Chondrocyte (in vitro differentiated cells): ENCODE results near the gene PLEKHG4. TPM values are rescaled to one million over a fixed set of nuclear protein-coding genes. Genes with fewer than 3 reads are reported as not detected.

Experiments
- DNase-seq: peaks from one replicate; pipeline ENCODE4 v3.0.0; 2021; ENCODE audit warnings: mixed read lengths, low spot score
- H3K27ac Mint-ChIP-seq: one replicate; pipeline ENCODE4 v1.8.0; 2021; ENCODE audit warnings: mild to moderate bottlenecking, moderate library complexity, mixed read lengths; ENCODE audit not compliant: unreplicated experiment
- H3K27me3 Mint-ChIP-seq: 2 replicates; pipeline ENCODE4 v1.8.0; 2021; ENCODE audit warnings: low read depth, mixed read lengths
- H3K36me3 Mint-ChIP-seq: 2 replicates; pipeline ENCODE4 v1.8.0; 2021; ENCODE audit warnings: low read depth, mixed read lengths
- H3K4me1 Mint-ChIP-seq: 2 replicates; pipeline ENCODE4 v1.8.0; 2021; ENCODE audit warnings: low read depth, mild to moderate bottlenecking, mixed read lengths
- H3K4me3 Mint-ChIP-seq: one replicate; pipeline ENCODE4 v1.8.0; 2021; ENCODE audit warnings: mild to moderate bottlenecking, moderate library complexity, mixed read lengths; ENCODE audit not compliant: unreplicated experiment
- H3K9me3 Mint-ChIP-seq: 2 replicates; pipeline ENCODE4 v1.8.0; 2021; ENCODE audit warnings: low read depth, mixed read lengths
- total RNA-seq: library from RNA; stranded (reverse); gene quantifications from 3 replicates; pipeline ENCODE4 v1.2.1, GENCODE V29; 2021
- TF ChIP-seq, protein P1 (sequence below): fragments of 200-600 bp; sonication (generic); IDR thresholded peaks from 2 replicates; pipeline ENCODE4 v1.5.0; 2021; ENCODE audit warnings: antibody characterized with exemption, mild to moderate bottlenecking, moderate library complexity

Gene PLEKHG4
- total RNA-seq, 1 donor from 2014 or later = 22.4 TPM

DNA sequence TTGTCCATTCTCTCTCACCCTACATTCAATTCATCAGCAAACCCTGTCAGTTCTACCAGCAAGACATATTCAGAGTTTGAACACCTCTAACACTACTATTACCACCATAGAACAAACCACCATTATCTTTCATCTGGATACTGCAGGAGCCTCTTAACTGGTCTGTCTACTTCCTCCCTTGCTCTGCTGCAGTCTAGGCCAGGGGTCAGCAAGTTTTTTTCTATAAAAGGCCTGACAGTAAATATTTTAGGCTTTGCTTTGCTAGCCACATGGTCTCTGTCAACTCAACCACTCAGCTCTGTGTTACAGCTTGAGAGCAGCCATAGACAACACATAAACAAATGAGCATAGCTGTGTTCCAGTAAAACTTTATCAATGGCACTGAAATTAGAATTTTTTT, 33.4 kb downstream of the PLEKHG4 start:
- Mint-ChIP-seq H3K36me3 (no peaks in the 10 kb centered on the region), H3K9me3 (no peaks in the 10 kb centered on the region), H3K27me3 (no peaks in the 10 kb centered on the region), H3K4me1 (peaks cover 20% of the 10 kb centered on the region), H3K27ac (peak overlapping the region; percentile 93), H3K4me3 (no peak overlapping the region)
- DNase-seq = no peak
- TF ChIP-seq, protein P1, sequence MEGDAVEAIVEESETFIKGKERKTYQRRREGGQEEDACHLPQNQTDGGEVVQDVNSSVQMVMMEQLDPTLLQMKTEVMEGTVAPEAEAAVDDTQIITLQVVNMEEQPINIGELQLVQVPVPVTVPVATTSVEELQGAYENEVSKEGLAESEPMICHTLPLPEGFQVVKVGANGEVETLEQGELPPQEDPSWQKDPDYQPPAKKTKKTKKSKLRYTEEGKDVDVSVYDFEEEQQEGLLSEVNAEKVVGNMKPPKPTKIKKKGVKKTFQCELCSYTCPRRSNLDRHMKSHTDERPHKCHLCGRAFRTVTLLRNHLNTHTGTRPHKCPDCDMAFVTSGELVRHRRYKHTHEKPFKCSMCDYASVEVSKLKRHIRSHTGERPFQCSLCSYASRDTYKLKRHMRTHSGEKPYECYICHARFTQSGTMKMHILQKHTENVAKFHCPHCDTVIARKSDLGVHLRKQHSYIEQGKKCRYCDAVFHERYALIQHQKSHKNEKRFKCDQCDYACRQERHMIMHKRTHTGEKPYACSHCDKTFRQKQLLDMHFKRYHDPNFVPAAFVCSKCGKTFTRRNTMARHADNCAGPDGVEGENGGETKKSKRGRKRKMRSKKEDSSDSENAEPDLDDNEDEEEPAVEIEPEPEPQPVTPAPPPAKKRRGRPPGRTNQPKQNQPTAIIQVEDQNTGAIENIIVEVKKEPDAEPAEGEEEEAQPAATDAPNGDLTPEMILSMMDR = no peak

DNA sequence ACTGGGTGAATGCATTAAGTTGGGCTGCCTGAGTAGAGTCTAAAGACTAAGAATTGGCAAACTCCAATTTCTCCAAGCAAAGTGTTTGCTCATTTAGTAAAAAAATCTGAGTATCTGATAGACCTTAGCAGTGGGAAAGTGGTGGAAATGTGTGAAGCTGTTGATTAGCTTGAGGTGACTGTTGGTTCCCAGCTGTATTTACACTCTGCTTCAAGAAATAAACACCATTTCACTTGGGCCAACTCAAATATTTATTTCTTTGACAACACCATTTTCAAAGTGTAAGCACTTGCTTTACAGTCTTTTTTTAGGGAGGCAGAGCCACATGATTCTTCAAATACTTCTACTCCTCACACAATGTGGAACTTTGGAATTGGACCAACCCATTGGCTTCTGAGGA, 38.5 kb downstream of the PLEKHG4 start:
- Mint-ChIP-seq H3K4me3 (no peak overlapping the region), H3K4me1 (peaks cover 8% of the 10 kb centered on the region), H3K36me3 (no peaks in the 10 kb centered on the region), H3K27me3 (peaks cover 9% of the 10 kb centered on the region), H3K9me3 (no peaks in the 10 kb centered on the region), H3K27ac (no peak overlapping the region)
- TF ChIP-seq, protein P1 = no peak
- DNase-seq = no peak

DNA sequence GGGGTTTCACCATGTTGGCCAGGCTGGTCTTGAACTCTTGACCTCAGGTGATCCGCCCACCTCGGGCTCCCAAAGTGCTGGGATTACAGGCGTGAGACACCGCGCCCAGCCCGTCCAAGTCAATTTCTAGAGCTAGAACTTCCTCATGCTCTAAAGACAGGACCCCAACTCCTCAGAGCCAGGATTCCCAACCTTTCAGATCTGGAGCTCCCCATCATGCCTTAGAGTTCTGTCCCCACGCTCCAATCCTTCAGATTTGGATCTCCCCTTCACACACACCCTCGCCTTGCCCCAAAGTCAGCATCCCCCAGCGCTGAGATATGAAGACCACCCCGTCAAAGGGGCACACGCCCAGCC, 46.8 kb downstream of the PLEKHG4 start:
- Mint-ChIP-seq H3K27ac (peak overlapping the region; percentile 22), H3K27me3 (peaks cover 26% of the 10 kb centered on the region), H3K4me3 (peak overlapping the region; percentile 72), H3K9me3 (no peaks in the 10 kb centered on the region), H3K36me3 (no peaks in the 10 kb centered on the region), H3K4me1 (peaks cover 9% of the 10 kb centered on the region)
- DNase-seq = no peak
- TF ChIP-seq, protein P1 = no peak

DNA sequence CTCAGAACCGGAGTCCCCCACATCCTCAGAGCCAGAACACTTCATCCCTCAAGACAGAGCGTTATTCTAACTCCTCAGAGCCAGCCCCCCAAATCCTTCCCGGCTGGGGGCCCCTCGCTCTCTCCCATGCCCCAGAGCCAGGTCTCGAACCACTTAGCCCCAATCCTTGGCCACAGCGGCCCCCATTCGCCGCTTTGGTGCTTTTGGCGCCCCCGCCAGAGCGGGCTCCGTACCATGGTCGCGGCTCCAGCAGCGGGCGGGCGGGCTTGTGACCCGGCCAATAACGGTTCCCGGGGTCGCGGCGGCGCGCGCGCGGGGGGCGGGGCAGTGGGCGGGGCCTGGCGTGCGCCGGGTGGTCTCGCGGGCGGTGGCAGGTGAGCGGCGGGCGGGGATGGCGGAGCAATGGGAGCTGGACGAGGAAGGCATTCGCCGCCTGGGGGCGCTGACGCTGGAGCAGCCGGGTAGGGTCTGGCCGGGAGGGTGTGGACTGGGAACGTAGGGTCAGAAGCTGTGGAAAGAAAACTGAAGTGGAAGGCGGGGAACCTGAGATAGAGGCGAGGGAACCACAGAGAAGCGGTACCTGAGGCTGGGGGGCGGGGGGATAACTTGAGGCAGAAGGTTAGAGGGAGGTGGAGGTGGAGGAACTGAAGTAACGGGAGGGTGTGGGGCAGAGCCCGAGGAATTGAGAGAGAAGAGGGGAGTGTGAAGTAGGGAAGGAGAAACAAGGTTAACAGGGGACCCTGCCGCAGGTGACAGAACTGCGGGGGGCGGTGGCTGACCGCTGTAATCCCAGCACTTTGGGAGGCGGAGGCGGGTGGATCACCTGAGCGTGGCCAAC, 47.4 kb downstream of the PLEKHG4 start, which contains the start of the genes KCTD19 and LRRC36:
Gene KCTD19 (minus strand): TSS at position 270 of the 838 bp plus-strand sequence. CDS start 34 bp downstream, at position 236.
Gene LRRC36 (plus strand): TSS at position 344 of the 838 bp plus-strand sequence. CDS start 48 bp downstream, at position 392.
- H3K36me3 Mint-ChIP-seq = no peaks in the 10 kb centered on the region
- no peaks in the 10 kb centered on the region for H3K9me3 Mint-ChIP-seq
- TF ChIP-seq, protein P1 = peak; percentile 74
- DNase-seq = no peak
- H3K4me1 Mint-ChIP-seq = peaks cover 9% of the 10 kb centered on the region
- peak within 1 kb of the TSS; percentile 72 for H3K4me3 Mint-ChIP-seq
- H3K27me3 Mint-ChIP-seq = peaks cover 26% of the 10 kb centered on the region
- H3K27ac Mint-ChIP-seq = peak within 1 kb of the TSS; percentile 22

DNA sequence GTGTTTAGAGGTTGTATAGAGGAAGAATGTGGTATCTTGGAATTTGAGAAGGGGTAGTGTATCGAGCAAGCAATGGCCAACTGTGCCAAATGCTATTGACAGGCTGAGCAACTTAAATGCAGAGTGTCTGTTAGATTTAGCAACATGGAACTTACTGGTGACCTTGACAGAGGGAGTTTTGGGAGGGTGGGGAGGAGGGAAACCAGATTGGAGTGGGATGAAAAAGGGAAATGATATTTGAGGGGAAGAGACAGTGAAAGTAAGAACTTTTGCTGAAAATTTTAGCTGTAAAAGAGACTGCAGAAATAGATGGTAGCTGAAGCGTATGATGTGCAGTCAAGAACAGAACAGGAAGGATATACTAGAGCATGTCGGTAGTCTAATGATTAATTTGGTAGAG, 48.4 kb downstream of the PLEKHG4 start:
- peaks cover 9% of the 10 kb centered on the region for H3K4me1 Mint-ChIP-seq
- no peak overlapping the region for H3K4me3 Mint-ChIP-seq
- H3K9me3 Mint-ChIP-seq = no peaks in the 10 kb centered on the region
- TF ChIP-seq, protein P1 = no peak
- H3K27me3 Mint-ChIP-seq = peaks cover 25% of the 10 kb centered on the region
- H3K27ac Mint-ChIP-seq = no peak overlapping the region
- no peaks in the 10 kb centered on the region for H3K36me3 Mint-ChIP-seq
- DNase-seq = no peak
